HG03196 (cell line): ENCODE results near the gene WWTR1.

ENCODE experiments used
- ATAC-seq: cut with Tn5 transposase; IDR thresholded peaks from one replicate; pipeline ENCODE4 v1.9.1; 2021; ENCODE audit not compliant: unreplicated experiment

WWTR1 gene

GRCh38 chr3:149655826-149656574 is 1.8 kb downstream of the WWTR1 start:
- no peak for ATAC-seq

DNA sequence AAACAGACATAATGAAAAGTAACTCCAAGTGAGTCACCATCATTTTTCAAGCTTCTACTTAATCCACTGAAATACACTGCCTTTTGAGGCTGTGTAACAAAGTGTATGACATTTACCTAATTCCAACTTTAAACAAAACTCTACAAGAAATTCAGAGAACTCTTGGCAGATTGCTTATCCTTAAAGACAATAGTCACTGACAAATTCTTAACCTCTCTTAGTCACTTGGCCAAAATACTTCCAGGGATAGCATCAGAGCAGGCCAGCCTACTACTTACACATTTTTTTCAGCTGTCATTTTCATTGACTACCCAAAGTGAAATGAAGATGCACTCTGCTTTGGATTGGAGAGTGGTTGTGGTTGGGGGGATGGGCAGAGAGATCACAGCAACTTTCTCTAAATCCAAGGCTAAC is 3.6 kb downstream of the WWTR1 start:
- ATAC-seq, result no peak

GRCh38 chr3:149653564-149653963 is 4.3 kb downstream of the WWTR1 start:
- ATAC-seq, result no peak

GRCh38 chr3:149653136-149653535 is 4.7 kb downstream of the WWTR1 start:
- no peak for ATAC-seq

DNA sequence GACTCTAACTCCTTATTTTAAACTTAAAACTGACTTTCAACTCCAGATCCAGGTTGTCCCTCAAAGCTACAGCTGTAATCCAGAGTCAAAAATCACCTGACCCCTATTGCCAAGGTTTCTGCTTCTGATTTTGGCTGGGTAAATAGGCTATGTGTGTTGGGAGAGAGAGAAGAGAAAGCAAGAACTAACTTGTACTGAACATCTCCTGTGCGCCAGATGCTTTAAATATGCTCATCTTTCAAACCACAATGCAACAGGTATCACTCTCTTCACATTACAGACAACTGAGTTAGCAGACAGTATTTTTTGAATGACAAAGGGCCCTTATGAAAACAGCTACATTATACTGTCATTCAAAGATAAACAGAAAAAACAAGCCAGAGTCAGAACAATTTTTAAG is 7.0 kb downstream of the WWTR1 start:
- no peak for ATAC-seq

GRCh38 chr3:149648525-149648924 is 9.3 kb downstream of the WWTR1 start:
- ATAC-seq, result no peak

DNA sequence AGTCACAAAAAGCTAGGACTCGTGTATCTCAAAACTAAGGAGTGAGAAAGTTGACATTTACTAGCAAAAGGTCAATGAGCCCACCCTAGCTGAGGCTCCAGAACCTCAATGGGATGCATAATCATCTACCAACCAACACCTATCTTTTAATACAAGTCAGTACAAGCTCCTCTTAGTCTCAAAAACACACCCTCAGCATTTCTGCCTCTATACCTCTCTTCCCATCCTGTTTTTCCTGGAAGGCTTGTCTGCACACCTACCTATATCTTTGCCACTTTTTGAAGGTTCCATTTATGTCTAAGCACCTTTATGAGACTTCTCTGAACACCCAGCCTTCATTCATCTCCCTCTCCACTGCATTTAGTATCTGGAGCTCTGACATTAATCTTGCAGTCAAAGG is 10.0 kb downstream of the WWTR1 start:
- no peak for ATAC-seq

DNA sequence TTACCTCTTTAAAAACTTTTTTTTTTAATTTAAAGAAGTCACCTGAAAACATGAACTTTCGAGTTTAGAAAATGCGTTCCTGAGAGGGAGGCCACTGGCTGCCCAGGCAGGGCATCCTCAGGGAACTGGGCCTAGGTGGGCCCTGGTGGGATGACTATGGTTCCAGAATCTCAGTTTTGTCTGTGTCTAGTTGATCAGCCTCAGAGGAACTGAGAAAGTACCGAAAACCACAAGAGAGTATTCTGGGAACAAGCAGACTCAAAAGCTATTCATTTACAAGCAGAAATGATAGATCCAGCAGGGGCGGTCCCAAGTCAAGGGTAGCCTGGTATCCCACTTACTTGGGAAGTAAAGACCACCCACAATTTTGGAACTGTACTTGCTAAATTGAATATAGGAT is 10.5 kb downstream of the WWTR1 start:
- ATAC-seq, result no peak

- ATAC-seq, result no peak
Observed at GRCh38 chr3:149646181-149646766, 11.6 kb downstream of the WWTR1 start.

- no peak for ATAC-seq
Observed at GRCh38 chr3:149643963-149644362, 13.9 kb downstream of the WWTR1 start.

- ATAC-seq, result no peak
Observed at GRCh38 chr3:149643482-149643798, 14.4 kb downstream of the WWTR1 start.

GRCh38 chr3:149640976-149641728 is 16.7 kb downstream of the WWTR1 start:
- no peak for ATAC-seq

DNA sequence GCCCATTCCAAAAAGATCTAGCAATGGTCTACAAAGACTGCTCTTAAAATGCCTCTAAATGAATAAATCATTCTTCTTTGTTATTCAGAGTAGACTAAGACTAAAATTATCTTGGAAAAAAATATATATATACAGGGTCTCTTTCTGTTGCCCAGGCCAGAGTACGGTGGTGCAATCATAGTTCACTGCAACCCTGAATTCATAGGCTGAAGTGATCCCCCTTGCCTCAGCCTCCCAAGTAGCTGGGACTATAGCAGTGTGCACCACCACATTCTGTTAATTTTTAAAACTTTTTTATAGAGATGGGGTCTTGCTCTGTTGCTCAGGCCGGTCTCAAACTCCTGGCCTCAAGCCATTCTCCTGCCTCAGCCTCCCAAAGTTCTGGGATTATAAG is 18.7 kb downstream of the WWTR1 start:
- ATAC-seq, result no peak

- ATAC-seq, result no peak
Observed at GRCh38 chr3:149638228-149639092, 19.4 kb downstream of the WWTR1 start.

GRCh38 chr3:149635396-149635795 is 22.4 kb downstream of the WWTR1 start:
- ATAC-seq, result no peak

GRCh38 chr3:149634573-149634972 is 23.3 kb downstream of the WWTR1 start:
- no peak for ATAC-seq

- ATAC-seq, result no peak
Observed at GRCh38 chr3:149634072-149634471, 23.8 kb downstream of the WWTR1 start.

- ATAC-seq, result no peak
Observed at GRCh38 chr3:149632225-149632624, 25.6 kb downstream of the WWTR1 start.

GRCh38 chr3:149630806-149631205 is 27.0 kb downstream of the WWTR1 start:
- ATAC-seq, result no peak

DNA sequence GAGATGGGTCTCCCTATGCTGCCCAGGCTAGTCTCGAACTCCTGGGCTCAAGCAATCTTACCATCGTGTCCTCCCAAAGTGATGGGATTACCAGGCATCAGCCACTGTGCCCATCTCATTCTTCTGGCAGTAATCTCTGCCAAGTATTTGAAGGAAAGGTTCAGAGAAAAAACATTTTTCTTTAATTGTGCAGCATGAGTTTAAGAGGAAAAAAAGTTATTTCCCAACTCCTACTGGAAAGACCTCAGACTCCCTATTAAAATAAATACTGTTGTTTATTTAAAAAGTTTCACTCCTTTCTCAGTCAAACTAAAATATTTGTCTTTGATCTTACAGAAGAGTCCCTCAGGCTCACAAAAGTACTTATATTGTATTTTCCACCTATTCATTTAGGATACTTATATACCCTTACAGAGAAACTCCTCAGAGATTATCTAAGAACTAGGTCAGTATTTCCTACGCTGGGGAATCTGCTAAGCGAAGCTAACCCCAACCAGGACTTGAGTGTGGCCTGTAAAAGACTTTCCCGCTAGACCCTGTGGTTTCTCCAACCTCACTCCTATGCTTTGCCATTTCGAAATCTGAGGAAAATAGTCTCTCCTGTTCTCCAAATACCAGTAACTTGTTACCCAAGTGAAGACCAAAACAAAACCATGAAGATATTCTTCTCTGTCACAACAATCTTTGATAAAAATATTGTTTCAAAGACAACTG is 28.7 kb downstream of the WWTR1 start:
- no peak for ATAC-seq

GRCh38 chr3:149626671-149627070 is 31.2 kb downstream of the WWTR1 start:
- no peak for ATAC-seq
